Osteocyte (in vitro differentiated cells): ENCODE data around the gene RARS1. TPM values are rescaled to one million over a fixed set of nuclear protein-coding genes. Genes with fewer than 3 reads are reported as not detected.

Experiments
- DNase-seq: peaks from one replicate; pipeline ENCODE4 v3.0.0; 2021; ENCODE audit warnings: mixed read lengths; ENCODE audit not compliant: unreplicated experiment; ENCODE audit errors: extremely low spot score
- H3K27ac Mint-ChIP-seq: one replicate; pipeline ENCODE4 v1.8.0; 2021; ENCODE audit warnings: mild to moderate bottlenecking, mixed read lengths; ENCODE audit not compliant: unreplicated experiment
- H3K27me3 Mint-ChIP-seq: one replicate; pipeline ENCODE4 v1.8.0; 2021; ENCODE audit warnings: mixed read lengths; ENCODE audit not compliant: unreplicated experiment
- H3K36me3 Mint-ChIP-seq: one replicate; pipeline ENCODE4 v1.8.0; 2021; ENCODE audit warnings: mixed read lengths; ENCODE audit not compliant: unreplicated experiment
- H3K4me1 Mint-ChIP-seq: one replicate; pipeline ENCODE4 v1.8.0; 2021; ENCODE audit warnings: mixed read lengths; ENCODE audit not compliant: unreplicated experiment
- H3K4me3 Mint-ChIP-seq: one replicate; pipeline ENCODE4 v1.8.0; 2021; ENCODE audit warnings: mild to moderate bottlenecking, moderate library complexity, mixed read lengths; ENCODE audit not compliant: unreplicated experiment
- H3K9me3 Mint-ChIP-seq: one replicate; pipeline ENCODE4 v1.8.0; 2021; ENCODE audit warnings: mixed read lengths; ENCODE audit not compliant: unreplicated experiment
- CTCF ChIP-seq: fragments of 200-600 bp; sonication (generic); IDR thresholded peaks from 2 replicates; pipeline ENCODE4 v1.5.0; 2021; ENCODE audit warnings: antibody characterized with exemption, mild to moderate bottlenecking, moderate library complexity
- total RNA-seq: library from RNA; stranded (reverse); gene quantifications from 2 replicates; pipeline ENCODE4 v1.2.1, GENCODE V29; 2021

Gene RARS1
- total RNA-seq, 1 donor from 2014 or later, result 82.7 TPM

GRCh38 chr5:168457542-168457941 is 28.7 kb upstream of the RARS1 start:
- TF ChIP-seq CTCF, result no peak
- Mint-ChIP-seq H3K4me3 (no peak overlapping the region), H3K27me3 (no peaks in the 10 kb centered on the region), H3K27ac (no peak overlapping the region), H3K9me3 (peaks cover 4% of the 10 kb centered on the region), H3K4me1 (no peaks in the 10 kb centered on the region), H3K36me3 (peaks cover 6% of the 10 kb centered on the region)
- no peak for DNase-seq

GRCh38 chr5:168460606-168461005 is 25.7 kb upstream of the RARS1 start:
- no peak for TF ChIP-seq CTCF
- peaks cover 4% of the 10 kb centered on the region for H3K9me3 Mint-ChIP-seq
- peaks cover 6% of the 10 kb centered on the region for H3K36me3 Mint-ChIP-seq
- no peak overlapping the region for H3K27ac Mint-ChIP-seq
- H3K4me3 Mint-ChIP-seq, result no peak overlapping the region
- H3K27me3 Mint-ChIP-seq, result no peaks in the 10 kb centered on the region
- no peak for DNase-seq
- no peaks in the 10 kb centered on the region for H3K4me1 Mint-ChIP-seq

- Mint-ChIP-seq H3K36me3 (peaks cover 4% of the 10 kb centered on the region), H3K4me1 (no peaks in the 10 kb centered on the region), H3K9me3 (peaks cover 4% of the 10 kb centered on the region), H3K4me3 (no peak overlapping the region), H3K27me3 (no peaks in the 10 kb centered on the region), H3K27ac (no peak overlapping the region)
- TF ChIP-seq CTCF, result no peak
- no peak for DNase-seq
Measured at GRCh38 chr5:168463081-168463480, 23.2 kb upstream of the RARS1 start.

- H3K36me3 Mint-ChIP-seq, result no peaks in the 10 kb centered on the region
- no peak overlapping the region for H3K4me3 Mint-ChIP-seq
- H3K27me3 Mint-ChIP-seq, result no peaks in the 10 kb centered on the region
- no peaks in the 10 kb centered on the region for H3K4me1 Mint-ChIP-seq
- TF ChIP-seq CTCF, result no peak
- H3K9me3 Mint-ChIP-seq, result no peaks in the 10 kb centered on the region
- DNase-seq, result no peak
- H3K27ac Mint-ChIP-seq, result no peak overlapping the region
Measured at GRCh38 chr5:168464214-168464613, 22.1 kb upstream of the RARS1 start.

GRCh38 chr5:168464641-168465040 is 21.6 kb upstream of the RARS1 start:
- Mint-ChIP-seq H3K27ac (no peak overlapping the region), H3K4me3 (no peak overlapping the region), H3K27me3 (no peaks in the 10 kb centered on the region), H3K4me1 (no peaks in the 10 kb centered on the region), H3K36me3 (no peaks in the 10 kb centered on the region), H3K9me3 (no peaks in the 10 kb centered on the region)
- DNase-seq, result no peak
- TF ChIP-seq CTCF, result no peak
